Body of pancreas (tissue), 4 donors: ENCODE results near the gene PAX8.
"Not testable (repeated sequence)": the region's sequence is repeated elsewhere in the genome, so short reads cannot be mapped to it uniquely, and the experiment has no call there.

ENCODE experiments used
- CTCF ChIP-seq, 7 experiments: fragments of 450-650 bp in 4 of 7; fragments of 200-600 bp in 3 of 7; sonication (generic) in 3 of 7; IDR thresholded peaks; one replicate each; pipeline ENCODE4 v1.5.1; 2016 to 2019; ENCODE audit warnings: antibody characterized with exemption in 7 of 7
- POLR2A ChIP-seq, 3 donors: fragments of 450-650 bp; IDR thresholded peaks; one replicate each; pipeline ENCODE4 v1.6.1; 2016; ENCODE audit warnings: antibody characterized with exemption in 3 of 3, mild to moderate bottlenecking in 2 of 3

GRCh38 chr2:113320106-113320505 is 41.4 kb upstream of the PAX8 start:
- TF ChIP-seq CTCF, POLR2A (IDR thresholded peaks at IDR 0.05): not testable (repeated sequence)
